ENCODE data around the gene SH3PXD2A. TPM values are rescaled to one million over a fixed set of nuclear protein-coding genes. Genes with fewer than 3 reads are reported as not detected.

SH3PXD2A gene
- total RNA-seq, 4 donors from 2014 or later, result 35.0 to 54.8 (median 45.4) TPM

GRCh38 chr10:103676851-103677417 is 178.4 kb downstream of the SH3PXD2A start:
- TF ChIP-seq CTCF (IDR thresholded peaks at IDR 0.05) (no peak), POLR2A (IDR thresholded peaks at IDR 0.05) (no peak)
- whole genome bisulfite sequencing, 2 donors, result 54 to 60% methylated on average over 16 of the region's 16 CpGs
- no peak overlapping the region for H3K4me3 ChIP-seq (ENCODE audit: low read depth, poor library complexity, severe bottlenecking)
- intact Hi-C loops (cut with DNase I; ENCODE audit: low total_unique reads), result no loop called here
- peak; percentile 73 to 94 for DNase-seq (ENCODE audit: low spot score in 2 of 2)

GRCh38 chr10:103676058-103676785 is 179.2 kb downstream of the SH3PXD2A start:
- no peak overlapping the region for H3K4me3 ChIP-seq (ENCODE audit: low read depth, poor library complexity, severe bottlenecking)
- intact Hi-C loops (cut with DNase I; ENCODE audit: low total_unique reads), result no loop called here
- no peak for TF ChIP-seq POLR2A (IDR thresholded peaks at IDR 0.05)
- TF ChIP-seq CTCF (IDR thresholded peaks at IDR 0.05), result no peak
- DNase-seq (ENCODE audit: low spot score in 2 of 2), result peak; percentile 87 to 95
- 42 to 49% methylated on average over 7 of the region's 7 CpGs for WGBS, 2 donors

- intact Hi-C loops (cut with DNase I; ENCODE audit: low total_unique reads), result no loop called here
- TF ChIP-seq CTCF (IDR thresholded peaks at IDR 0.05) (no peak), POLR2A (IDR thresholded peaks at IDR 0.05) (no peak)
- H3K4me3 ChIP-seq (ENCODE audit: low read depth, poor library complexity, severe bottlenecking), result no peak overlapping the region
- 64 to 69% methylated on average over 3 of the region's 3 CpGs for WGBS, 2 donors
- DNase-seq (ENCODE audit: low spot score in 2 of 2), result no peak
These were observed 181.8 kb downstream of the SH3PXD2A start for GRCh38 chr10:103673606-103674005.

DNA sequence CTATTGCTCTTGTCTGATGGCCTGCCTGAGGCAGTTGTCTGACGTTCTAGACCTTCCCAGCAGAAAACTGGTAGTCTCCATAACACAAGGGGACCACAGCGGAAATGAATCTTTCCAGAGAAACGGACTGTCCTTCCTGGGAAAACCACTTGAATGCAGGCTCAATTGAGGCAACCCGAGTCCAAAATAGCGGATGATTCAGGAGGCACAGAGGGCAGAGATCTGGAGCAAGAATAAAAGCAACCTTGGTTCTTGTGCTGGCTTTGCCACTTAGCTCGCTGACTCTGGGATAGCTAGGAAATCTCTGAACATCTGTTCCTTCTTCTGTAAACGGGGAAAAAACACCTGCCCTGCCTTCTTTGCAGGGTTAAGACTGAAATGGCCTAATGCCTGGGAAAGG is 183.0 kb downstream of the SH3PXD2A start:
- TF ChIP-seq POLR2A (IDR thresholded peaks at IDR 0.05) (no peak), CTCF (IDR thresholded peaks at IDR 0.05) (no peak)
- H3K4me3 ChIP-seq (ENCODE audit: low read depth, poor library complexity, severe bottlenecking), result no peak overlapping the region
- WGBS, 2 donors, result 76 to 78% methylated on average over 7 of the region's 7 CpGs
- no peak for DNase-seq (ENCODE audit: low spot score in 2 of 2)
- intact Hi-C loops (cut with DNase I; ENCODE audit: low total_unique reads), result no loop called here

- WGBS, 2 donors, result 84 to 89% methylated on average over 10 of the region's 10 CpGs
- H3K4me3 ChIP-seq (ENCODE audit: low read depth, poor library complexity, severe bottlenecking), result no peak overlapping the region
- intact Hi-C loops (cut with DNase I; ENCODE audit: low total_unique reads), result no loop called here
- TF ChIP-seq CTCF (IDR thresholded peaks at IDR 0.05), result no peak
- TF ChIP-seq POLR2A (IDR thresholded peaks at IDR 0.05), result no peak
- no peak for DNase-seq (ENCODE audit: low spot score in 2 of 2)
These were observed 184.1 kb downstream of the SH3PXD2A start for GRCh38 chr10:103671126-103671895.
